Activated CD4-positive, alpha-beta T cell treated with anti-CD3 and anti-CD28 coated beads, Interleukin-2, Interleukin-6, amounts not matched to agents 100 ng/mL and 50 ng/mL, durations not matched to agents 16 hours and 8 hours (primary cell): ENCODE measurements around the gene SCAF1.

Experiments used
- DNase-seq: peaks from one replicate; pipeline ENCODE4 v3.0.0-alpha.2; 2020

SCAF1 gene

GRCh38 chr19:49669516-49669915 lies 27.5 kb downstream of the SCAF1 start:
- DNase-seq = no peak

DNA sequence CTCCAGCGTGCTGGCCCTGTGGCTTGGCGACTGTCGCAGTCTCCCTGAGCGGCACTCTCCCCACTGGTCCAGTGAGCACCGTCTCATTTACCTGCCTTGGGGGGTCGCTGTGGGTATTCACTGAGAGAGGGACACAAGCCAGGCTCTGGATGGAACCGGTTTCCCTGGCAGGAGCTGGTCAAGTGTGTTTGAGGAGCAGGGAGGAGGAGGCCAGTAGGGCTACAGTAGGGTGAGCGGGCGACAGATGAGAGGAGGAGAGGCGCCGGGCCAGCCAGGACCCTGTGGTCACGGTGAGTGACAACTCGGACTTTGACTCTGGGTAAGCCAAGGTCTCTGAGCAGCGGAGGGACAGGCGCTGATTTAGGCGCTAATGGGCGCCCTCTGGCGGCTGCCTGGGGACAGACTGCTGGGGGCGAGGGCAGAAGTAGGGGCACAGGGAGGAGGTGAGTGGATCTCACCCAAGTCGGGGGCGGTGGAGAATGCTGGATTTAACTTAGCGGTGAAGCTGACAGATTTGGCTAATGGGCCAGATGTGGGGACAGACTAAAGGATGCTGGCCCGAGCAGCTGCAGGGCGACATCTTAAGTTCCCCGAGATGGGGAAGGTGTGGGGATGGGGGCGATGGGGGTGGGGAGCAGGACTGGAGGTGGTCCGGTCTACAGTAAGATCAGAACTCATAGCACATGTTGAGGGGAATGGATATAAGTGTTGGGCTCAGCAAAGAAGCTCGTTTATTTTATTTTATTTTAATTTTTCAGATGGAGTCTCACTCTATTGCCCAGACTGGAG lies 30.3 kb downstream of the SCAF1 start:
- DNase-seq = peak; percentile 87

- DNase-seq = peak; percentile 86
Measured at GRCh38 chr19:49676136-49676783, 34.3 kb downstream of the SCAF1 start.

DNA sequence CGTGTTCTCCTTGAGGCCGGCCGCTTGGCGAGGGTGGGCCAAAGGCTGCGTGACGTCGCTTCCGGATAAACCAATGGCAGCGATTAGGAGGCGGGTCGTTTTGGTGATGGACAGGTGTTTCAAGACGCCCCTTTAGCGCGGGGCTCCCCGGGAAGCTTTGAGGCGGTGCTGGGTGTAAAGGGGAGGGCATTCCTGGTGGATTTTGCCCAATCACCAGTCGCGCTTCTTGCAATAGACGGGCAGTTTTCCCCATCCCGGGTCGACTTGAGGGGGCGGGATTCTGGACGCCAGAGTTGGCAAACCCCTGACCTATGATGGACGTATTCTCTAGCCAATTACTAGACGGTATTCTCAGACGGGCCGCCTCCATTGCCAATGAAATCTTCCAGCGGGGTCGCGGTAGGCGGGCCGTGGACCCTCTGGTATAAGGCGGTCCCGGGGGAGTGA lies 34.8 kb downstream of the SCAF1 start:
- DNase-seq = peak; percentile 100

DNA sequence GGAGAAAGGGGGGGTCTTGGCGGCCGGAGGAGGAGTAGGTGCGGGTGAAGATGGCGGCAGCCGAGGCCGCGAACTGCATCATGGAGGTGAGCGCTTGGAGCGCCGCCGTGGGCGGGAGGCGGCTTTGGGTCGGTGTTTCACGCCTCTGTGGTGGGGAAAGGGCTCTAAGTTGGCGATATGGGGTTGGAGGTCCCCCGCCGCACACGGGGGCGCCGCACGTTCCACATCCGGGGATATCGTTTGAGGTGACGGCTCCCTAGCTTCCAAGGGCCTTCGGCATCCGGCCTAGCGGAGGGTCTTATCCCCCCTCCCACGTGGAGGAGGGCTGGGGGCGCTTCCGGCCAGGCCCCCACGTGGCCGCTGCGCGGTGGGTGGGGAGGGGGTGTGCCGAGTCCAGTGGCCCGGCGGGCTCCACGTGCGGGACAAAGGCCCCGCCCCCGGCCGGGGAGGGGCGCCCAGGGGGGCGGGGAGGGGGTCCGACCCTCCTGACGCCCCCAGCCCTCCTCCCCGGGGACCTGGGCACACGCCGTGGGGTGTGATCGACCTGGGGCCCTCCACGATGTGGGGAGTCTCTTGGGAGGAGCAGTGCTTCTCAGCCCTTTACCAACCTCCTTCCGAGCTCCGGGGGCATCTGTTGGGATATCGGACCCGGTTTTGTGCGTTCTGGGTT lies 35.4 kb downstream of the SCAF1 start, which contains the start of gene PRMT1:
TSS of gene PRMT1 (plus strand) at position 41 of the 670 bp plus-strand sequence. CDS start at position 51, 10 bp downstream.
- peak; percentile 64 for DNase-seq

GRCh38 chr19:49677901-49678674 lies 36.1 kb downstream of the SCAF1 start:
- peak; percentile 84 for DNase-seq

DNA sequence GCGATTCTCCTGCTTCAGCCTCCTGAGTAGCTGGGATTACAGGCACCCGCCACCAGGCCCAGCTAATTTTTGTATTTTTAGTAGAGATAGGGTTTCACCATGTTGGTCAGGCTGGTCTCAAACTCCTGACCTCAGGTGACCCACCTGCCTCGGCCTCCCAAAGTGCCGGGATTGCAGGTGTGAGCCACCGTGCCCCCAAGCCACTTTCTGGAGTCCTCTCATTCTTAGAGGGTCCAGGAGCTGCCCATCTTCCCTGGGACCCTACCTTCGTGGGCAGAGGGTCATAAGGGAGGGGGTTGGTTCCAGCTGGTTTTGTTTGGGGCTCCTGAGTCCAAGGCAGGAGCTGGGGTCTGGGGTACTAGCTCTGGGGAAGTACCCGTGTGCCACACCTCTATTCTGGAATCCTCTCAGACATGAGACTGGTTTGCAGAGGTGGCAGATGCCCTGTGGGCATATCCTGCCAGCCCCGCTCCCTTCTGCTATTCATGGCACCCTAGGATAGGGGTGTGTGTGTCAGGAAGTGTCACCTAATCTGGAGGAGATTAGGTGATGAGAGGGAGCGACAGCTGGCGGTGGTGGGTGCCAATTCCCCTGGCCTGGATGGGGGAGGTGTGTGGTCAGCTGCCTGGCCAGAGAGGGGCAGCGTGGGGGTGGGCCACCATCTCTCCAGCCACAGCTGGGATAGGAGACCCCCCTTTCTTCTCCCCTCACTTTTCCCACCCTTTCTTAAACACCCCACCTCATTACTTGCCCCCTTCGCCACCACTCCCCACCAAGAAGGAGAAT lies 37.2 kb downstream of the SCAF1 start:
- no peak for DNase-seq

DNA sequence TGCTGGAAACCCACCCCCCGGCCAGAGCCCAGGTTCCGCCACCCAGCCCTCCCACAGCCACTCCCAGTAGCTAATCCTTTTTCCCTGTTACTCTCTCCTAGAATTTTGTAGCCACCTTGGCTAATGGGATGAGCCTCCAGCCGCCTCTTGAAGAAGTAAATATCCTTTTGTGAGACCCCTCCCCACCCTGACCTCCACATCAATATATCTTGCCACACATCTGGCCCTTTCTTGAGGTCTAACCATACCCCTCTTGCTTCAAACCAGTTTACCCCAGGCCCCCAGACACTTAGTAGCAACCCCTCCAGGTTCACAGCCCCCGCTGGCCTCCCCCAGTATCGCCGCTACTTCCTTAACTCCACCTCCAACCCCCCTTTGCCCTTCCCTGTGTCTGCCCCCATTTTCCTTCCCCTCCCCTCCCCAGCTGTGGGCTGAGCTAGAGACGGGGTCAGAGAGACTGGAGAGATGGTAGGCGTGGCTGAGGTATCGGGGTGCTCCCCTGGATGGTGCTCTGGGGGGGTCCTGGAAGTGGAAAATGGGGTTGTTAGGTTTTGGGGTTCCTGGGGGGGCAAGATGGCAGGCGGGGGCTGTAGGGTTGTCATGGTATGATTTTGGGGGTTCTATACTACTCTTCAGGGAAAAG lies 37.9 kb downstream of the SCAF1 start:
- no peak for DNase-seq

DNA sequence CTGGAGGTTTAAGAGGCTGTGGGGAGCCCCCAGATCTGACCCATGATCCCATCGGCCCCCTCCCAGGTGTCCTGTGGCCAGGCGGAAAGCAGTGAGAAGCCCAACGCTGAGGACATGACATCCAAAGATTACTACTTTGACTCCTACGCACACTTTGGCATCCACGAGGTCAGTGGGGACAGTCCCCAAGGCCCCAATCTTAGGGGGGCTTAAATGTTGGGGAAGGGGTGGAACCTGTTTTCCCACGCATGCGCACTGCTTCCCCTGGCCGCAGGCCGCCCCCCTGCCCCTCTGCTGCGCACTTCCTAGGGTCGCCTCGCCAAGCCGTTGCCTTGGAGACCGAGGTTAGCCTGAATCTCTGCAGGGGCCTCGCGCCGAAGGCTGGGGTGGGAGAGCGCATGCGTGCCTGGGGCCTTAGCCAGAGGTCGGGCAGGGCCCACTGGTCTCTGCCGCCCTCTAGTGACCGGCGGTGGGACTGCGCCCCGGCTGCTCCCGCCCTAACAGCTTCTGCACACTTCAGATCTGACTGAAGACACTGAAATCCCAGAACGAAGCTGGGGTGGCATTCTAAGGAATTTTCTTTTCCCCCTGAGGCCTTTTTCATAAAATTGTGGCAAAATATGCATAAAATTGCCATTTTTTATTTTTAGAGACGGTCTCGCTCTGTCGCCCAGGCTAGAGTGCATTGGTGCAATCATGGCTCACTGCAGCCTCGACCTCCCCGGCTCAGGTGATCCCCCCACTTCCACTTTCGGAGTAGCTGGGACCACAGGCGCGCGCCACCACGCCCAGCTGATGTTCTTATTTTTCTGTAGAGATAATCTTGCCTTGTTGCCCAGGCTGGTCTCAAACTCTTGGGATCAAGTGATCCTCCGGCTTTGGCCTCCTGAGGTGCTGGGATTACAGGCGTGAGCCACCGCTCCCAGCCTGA lies 38.7 kb downstream of the SCAF1 start:
- peak; percentile 96 for DNase-seq

GRCh38 chr19:49681830-49682229 lies 39.8 kb downstream of the SCAF1 start:
- DNase-seq = no peak

DNA sequence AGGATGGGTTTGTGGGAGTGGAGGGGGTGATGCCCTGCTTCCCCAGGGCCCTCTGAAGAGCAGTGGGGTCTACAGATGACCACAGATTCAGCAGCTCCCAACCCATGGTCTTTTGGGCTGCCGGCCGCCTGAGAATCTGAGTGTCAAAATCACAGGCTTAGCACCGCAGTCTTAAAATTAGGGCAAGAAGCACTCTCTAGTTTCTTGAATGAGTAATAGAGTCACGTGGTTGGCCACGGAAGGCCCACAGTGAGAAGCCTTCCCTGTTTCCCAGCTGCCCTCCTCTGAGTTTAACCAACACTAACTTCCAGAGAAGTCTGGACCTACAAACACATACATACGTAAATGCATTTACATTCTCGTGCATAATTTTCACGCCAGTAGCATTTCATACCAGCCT lies 40.3 kb downstream of the SCAF1 start:
- no peak for DNase-seq

GRCh38 chr19:49683814-49684250 lies 41.8 kb downstream of the SCAF1 start:
- no peak for DNase-seq

GRCh38 chr19:49684251-49684982 lies 42.4 kb downstream of the SCAF1 start:
- no peak for DNase-seq

- no peak for DNase-seq
Measured at GRCh38 chr19:49684983-49685553, 43.1 kb downstream of the SCAF1 start.

DNA sequence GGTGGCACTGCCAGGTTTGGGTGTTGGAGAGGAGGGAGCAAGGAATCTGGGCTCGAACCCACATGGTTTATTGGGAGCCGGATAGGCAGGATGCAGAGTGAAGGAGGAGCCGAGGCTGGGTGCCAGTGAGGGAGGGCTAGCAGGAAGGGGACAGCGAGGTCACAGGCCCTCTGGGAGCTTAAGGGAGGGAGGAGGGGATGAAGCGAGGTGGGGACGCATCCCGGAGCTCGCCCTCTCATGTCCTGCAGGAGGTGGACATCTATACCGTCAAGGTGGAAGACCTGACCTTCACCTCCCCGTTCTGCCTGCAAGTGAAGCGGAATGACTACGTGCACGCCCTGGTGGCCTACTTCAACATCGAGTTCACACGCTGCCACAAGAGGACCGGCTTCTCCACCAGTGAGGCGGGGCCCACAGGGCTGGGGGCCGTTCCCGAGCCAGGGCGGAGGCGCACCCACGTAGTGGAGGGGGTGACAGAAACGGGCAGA lies 43.9 kb downstream of the SCAF1 start:
- no peak for DNase-seq

- no peak for DNase-seq
Measured at GRCh38 chr19:49686503-49687088, 44.6 kb downstream of the SCAF1 start.

- DNase-seq = no peak
Measured at GRCh38 chr19:49687150-49687549, 45.1 kb downstream of the SCAF1 start.

- DNase-seq = no peak
Measured at GRCh38 chr19:49687566-49688316, 45.7 kb downstream of the SCAF1 start.
